GM12892 (cell line): Measurements from ENCODE around the gene CCDC102A.
A peak's percentile ranks its signal among the peaks of the same experiment; 100 is the strongest.

ENCODE experiments used
- DNase-seq: peaks from one replicate; pipeline ENCODE4 v3.0.0; 2011; ENCODE audit not compliant: insufficient read length
- FAIRE-seq: peaks from 2 replicates; lab custom pipeline; 2011; peaks lifted over from hg19 to GRCh38; lab: Jason Lieb, UNC
- POLR2A ChIP-seq: IDR thresholded peaks from 2 replicates; pipeline ENCODE4 v1.6.1; 2011; ENCODE audit warnings: low read depth, low read length, control low read depth
- POLR2AphosphoS5 ChIP-seq: IDR thresholded peaks from 2 replicates; pipeline ENCODE4 v1.6.1; 2011; ENCODE audit warnings: low read depth, low read length, control low read depth
- TAF1 ChIP-seq: IDR thresholded peaks from 2 replicates; pipeline ENCODE4 v1.6.1; 2011; ENCODE audit warnings: low read depth, mild to moderate bottlenecking, control low read depth, low read length, borderline replicate concordance

The CCDC102A gene

DNA sequence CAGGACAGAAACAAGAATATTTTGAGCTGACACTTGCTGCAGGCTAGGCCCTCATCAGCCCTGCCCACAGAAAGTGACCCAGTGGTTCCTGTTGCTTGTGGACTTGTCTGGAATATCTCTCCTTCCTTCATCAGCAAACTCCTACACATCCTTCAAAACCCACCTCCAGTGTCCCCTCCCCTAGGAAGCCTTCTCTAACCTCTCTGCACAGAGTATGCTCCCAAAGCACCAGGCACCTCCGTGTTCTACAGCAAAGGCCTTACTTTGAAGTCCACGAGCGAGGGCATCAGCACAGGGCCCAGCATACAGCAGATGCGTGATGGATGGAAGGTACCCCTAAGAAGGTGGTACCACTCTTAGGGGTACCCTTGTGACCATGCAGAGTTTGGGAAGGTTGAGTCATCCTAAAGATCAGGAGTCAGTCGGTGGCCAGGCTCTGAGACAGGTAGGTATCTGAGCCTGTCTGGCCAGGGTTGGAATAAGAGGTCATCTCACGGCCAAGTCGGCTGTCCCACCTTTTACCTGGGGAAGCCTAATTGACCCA lies 2.0 kb downstream of the CCDC102A start:
- FAIRE-seq (peak; percentile 62), DNase-seq (no peak)
- TF ChIP-seq TAF1 (no peak), POLR2AphosphoS5 (no peak), POLR2A (no peak)

DNA sequence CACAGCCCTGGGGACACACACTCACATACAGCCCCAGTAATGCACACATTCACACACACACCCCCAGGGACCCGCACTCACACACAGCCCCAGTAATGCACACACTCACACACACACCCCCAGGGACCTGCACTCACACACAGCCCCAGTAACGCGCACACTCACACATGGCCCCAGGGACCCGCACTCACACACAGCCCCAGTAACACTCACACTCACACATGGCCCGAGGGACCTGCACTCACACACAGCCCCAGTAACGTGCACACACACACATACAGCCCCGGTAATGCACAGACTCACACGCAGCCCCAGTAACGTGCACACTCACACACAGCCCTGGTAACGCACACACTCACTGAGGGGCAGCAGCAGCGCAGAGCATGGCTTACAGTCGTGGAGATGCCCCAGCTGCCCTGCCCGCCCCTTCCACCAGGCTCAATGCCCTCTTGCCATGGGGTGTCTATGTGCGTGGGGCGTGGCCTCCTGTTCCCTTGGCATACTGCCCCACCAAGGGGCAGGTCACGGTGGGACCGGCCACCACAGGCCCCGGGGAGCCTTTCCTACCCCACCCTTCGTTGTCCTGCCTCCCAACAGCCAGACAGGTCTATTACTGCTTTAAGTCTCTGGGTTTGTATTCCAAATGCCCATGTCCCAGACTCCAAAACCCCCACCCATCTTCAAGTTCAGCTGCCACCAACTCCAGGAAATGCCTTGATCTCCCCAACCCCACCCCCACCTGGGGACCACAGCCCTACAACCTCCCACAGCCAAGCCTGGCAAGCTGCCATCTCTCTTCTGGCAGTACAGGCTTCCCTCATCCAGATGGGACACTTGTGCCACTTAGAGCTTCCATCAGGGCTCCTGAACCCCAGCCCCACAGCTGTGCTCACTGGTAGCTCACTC lies 2.7 kb downstream of the CCDC102A start:
- FAIRE-seq (no peak), DNase-seq (no peak)
- TF ChIP-seq POLR2AphosphoS5 (peak; percentile 36; the same call in 1 of the 2 replicates), POLR2A (no peak)

DNA sequence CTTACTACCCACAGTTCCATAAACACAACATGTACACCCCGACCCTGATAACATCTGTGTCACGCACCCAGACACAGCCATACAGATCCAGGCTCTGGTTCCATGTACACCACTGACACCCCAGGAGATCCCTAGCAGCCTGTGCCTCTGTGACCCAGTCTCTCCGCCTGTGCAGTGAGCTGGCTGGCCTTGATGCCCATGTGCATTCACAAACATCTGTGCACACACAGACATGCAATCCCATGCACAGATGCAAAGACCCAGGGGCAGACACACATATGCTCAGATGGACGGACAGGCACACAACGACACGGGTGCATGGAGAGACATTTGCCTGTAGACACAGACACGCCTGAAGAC lies 4.1 kb downstream of the CCDC102A start:
- no peak for DNase-seq
- FAIRE-seq: no peak
- TF ChIP-seq POLR2A (no peak), TAF1 (no peak)

DNA sequence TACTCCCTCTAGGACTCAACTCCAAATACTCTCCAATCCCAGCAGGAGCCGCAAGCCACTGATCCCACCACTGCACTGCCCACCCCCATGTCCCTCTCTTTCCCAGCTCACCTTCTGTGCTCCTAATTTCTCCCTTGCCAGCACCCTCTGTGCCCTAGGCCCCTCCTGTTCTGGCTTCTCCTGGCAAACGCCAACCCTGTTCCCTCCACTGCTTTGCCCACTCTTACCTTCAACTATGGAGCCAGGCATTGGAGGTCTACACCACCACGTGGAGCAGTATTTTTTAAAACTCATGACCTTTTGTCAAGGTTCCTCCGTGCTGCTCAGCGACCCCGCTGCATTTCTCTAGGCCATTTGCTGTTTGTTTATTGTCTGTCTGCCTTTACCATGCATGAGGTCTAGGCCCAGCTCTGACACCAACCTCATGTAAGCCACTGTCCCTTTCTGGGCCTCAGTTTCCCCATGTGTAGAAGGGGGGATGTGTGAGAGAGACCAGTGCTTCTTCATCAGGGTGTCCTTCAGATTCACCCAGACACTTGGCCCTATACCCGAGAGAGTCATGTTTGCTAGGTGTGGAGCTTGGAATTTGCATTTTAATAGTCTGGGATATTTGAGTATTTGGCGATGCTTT lies 4.6 kb downstream of the CCDC102A start:
- DNase-seq: no peak
- no peak for FAIRE-seq
- TF ChIP-seq POLR2AphosphoS5 (no peak), TAF1 (no peak), POLR2A (no peak)

DNA sequence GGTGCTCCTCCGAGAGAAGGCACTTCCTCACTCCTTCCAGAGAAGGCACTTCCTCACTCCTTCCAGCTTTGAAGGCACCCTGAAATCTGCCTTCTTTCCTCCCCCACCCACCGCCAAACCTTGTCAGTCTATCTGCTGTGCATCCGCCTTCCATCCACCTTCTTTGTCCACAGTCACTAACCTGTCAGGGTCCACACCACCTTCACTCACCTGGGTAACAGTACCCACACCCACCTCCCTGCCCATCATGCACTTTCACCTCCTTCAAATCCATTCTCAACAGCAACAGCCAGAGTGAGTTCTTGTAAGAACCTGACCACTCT lies 5.2 kb downstream of the CCDC102A start:
- no peak for TF ChIP-seq POLR2AphosphoS5
- TF ChIP-seq POLR2A: no peak
- TF ChIP-seq TAF1: no peak
- FAIRE-seq: no peak
- DNase-seq: no peak

DNA sequence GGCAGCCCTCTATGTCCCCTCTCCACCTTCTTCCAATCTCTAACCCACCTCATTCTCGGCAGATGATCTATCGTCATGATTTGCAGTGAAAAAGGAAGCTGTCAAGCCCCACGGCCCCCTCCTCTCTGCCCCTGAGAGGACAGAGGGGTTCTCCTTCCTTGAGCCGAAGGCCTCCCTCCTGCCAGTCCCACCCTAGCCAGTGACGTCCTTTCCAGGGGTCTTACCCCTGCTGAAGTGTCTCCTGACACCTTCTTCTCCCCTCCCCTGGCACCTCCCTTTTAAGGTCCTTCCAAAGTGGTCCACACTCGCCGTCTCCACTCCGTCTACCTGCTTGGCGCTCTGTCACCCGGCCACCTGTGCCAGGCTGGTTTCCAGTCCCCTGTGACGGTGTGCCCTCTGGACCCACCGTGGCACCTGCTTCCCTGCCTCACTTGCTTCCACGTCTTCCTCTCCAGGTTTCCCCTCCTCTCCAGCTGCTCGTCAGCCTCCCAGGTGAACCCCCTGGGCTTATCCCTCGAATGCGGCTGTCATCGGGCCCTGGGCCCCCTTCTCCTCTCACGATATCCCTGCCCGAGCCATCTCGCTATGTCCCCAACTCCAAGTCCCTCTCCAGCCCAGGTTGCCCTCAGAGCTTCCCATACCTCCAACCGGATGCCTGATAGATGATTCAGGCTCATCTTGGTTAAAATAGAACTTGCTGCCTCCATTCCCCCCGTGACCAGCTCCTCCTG lies 5.7 kb downstream of the CCDC102A start:
- DNase-seq (no peak), FAIRE-seq (peak; percentile 40)
- no peak for TF ChIP-seq TAF1
- TF ChIP-seq POLR2A: no peak
- no peak for TF ChIP-seq POLR2AphosphoS5

DNA sequence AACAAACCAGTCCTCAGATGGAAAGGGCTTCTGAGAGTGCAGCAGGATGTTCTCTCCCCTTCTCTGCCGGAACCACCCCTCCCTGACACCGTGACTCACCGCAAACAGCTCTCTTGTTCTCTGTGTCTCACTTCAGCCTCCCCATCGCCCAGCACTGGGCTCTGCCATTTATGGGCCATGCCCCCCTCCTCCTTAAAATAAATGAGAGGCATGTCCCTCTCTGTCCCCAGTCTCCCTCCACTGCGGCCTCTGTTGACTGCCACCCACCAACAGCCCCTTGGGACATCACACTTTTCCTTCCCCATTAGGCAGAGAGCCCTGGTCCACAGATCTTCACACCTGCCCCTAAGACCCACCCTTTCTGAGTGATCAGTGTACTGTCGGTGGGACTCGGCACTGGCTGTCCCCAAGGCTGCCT lies 6.3 kb downstream of the CCDC102A start:
- FAIRE-seq: peak; percentile 82
- TF ChIP-seq POLR2A (0 out of 2 replicates have a peak, but pooled peaks have one; percentile 23), POLR2AphosphoS5 (0 out of 2 replicates have a peak, but pooled peaks have one; percentile 41), TAF1 (no peak)
- DNase-seq: peak; percentile 69

DNA sequence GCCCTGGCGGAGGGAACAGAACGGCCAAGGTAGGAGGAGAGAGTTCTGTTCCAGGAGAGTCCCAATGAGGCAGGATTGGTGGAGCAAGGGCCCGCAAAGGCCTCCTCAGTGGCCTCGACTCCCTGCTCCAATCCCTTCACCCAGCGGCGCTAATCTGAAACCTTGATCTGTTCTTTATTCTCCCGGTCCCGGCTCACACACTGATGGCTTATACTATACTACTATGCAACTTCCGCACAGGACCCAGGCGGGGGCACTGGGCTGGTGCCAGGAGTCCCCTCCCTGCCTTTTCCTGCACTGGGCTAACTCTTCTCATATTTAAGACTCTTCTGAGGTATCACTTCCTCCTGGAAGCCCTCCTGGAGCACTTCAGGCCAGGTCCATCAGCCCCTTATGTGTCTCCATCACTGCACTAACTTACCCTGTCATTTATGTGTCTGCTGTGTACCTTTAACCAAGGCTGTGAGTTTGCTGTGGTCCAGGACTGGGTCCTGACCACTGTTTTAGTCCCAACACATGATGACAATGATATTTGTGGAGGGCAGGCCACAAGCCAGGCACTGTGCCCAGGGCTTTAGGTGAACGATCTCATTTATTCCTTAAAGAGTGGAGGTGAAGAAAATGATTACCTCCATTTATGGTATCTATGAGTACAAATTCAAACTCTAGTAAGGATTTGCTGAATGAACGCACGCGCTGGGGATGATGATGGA lies 6.8 kb downstream of the CCDC102A start:
- DNase-seq: no peak
- TF ChIP-seq POLR2AphosphoS5: no peak
- no peak for TF ChIP-seq TAF1
- no peak for TF ChIP-seq POLR2A
- FAIRE-seq: no peak

DNA sequence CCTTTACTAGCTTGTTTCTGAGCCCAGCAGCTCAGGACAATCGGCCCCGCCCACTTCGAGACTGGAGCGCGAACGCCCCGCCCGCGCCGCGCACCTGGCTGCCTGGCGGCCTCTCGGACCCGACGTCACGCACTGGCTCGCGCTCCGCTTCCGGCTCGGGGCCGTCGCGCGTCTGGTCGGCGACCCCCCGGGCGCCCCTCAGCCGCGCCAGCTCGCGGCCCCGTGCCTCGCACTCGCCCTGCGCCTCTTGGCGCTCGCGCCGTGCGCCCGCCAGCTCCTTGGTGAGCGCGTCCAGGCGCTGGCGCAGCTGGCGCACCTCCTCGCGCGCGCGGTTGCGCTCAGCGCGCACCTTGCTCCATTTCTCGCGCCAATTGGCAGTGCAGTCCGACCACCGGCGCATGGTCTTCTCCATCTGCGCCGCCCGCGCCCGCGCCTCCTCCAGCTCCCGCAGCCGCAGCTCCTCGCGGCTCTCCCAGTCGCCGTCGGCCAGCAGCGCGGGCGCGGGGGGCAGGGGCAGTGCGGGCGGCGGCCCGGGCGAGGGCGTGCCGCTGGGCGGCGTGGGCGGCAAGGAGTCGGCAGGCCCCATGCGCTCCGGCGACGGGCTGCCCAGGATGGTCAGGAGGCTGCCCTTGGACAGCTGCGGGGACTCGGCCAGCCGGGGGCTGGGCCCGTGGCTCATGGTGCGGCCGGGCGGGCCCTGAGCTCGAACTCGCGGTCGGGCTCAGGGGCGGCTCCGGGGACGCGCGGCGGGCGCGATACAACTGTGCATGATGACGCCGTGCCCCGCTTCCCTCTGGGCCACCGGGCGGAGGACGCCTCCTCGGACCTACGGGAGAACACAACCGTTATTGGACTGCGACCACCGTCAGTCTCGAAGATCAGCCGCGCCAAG lies 7.6 kb downstream of the CCDC102A start:
- FAIRE-seq: no peak
- peak; percentile 9 for DNase-seq
- no peak for TF ChIP-seq POLR2AphosphoS5
- no peak for TF ChIP-seq POLR2A
- no peak for TF ChIP-seq TAF1

DNA sequence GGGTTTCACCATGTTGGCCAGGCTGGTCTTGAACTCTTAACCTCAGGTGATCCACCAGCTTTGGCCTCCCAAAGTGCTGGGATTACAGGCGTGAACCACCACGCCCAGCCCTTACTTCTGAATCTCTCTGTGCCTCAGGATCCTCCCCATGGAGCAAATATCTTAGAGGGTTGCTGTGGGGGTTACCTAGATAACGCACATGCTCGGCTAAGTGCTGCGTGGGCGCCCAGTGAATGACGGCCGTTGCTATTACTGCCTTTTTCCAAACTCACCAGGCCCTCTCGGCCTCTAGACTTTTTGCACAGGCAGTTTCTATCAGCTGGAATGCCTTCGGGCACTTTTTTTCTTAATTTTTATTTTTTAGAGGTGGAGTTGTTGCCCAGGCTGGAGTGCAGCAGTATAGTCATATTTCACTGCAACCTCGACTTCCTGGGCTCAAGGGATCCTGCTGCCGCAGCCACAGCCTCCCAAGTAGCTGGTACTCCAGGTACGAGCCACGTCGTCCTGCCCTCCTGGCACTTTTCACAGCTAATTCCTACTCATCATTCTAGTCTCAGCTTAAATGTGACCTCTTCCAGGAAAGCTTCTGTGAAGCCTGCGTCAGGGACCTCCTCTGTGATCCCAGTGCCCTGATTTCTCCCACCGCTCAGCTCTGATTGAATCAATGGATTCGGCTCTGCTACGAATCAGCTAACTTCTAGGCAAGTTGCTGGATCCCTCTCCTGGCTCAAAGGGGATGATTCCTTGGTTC lies 8.6 kb downstream of the CCDC102A start:
- no peak for DNase-seq
- no peak for FAIRE-seq
- TF ChIP-seq POLR2AphosphoS5 (no peak), POLR2A (no peak), TAF1 (no peak)
